GM08714 (cell line): Measurements from ENCODE around the gene EPN2.
"Not testable (repeated sequence)": the region's sequence is repeated elsewhere in the genome, so short reads cannot be mapped to it uniquely, and the experiment has no call there.

Source experiments
- H3K4me3 ChIP-seq: fragments of 200-500 bp; sonication (Bioruptor generic); 2 replicates; pipeline ENCODE4 v1.5.1; 2014; ENCODE audit warnings: mild to moderate bottlenecking, low read length, inconsistent platforms
- ZNF274 ChIP-seq: IDR thresholded peaks from 2 replicates; pipeline ENCODE4 v1.6.1; 2012; ENCODE audit warnings: mild to moderate bottlenecking, low read depth, low read length

EPN2 gene

DNA sequence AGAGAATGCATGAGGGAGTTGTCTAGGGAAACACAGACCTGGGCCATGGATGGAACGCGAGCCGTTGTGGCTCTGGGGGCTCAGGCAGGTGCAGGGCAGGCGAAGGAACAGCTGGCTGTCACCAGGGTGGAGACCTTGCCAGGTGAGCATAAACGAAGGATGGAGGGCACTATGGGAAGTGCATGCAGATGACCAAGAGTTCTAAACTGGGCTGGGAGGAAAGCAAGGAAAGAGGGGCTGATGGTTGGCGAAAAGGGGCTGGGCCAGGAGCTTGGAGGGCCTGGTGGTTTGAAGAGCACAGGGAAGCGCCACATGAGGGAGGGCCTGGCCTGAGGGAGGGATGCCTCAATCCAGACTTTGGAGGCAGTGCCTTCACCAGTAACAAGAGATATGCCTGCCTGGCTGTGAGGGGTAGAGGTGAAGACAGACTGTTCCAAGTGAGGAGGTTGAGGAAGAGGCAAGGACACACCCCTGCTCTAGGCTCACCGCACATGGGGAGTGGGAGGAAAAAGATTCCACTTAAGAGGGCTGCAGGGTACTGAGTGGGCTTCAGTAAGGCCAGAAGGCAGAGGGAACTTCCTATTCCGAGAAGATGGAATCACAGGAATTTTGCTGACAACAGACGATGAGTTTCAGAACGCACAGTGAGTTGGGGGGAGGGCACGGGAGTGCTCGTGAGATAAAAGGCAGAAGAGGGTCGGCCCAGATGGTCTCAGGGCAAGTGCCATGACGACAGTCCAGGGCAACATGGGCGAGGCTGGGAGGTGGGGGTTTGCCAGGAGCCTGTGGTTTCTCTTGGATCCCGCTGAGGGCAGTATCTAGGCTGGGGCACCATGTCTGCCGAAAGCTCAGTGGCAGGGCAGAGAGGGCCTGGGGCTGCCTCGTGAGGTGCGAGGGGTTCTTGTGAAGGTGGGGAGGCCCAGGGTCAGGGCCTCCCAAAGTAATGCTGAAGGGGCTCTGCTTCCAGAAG lies 104.8 kb downstream of the EPN2 start:
- TF ChIP-seq ZNF274, result no peak
- H3K4me3 ChIP-seq, result no peak overlapping the region

DNA sequence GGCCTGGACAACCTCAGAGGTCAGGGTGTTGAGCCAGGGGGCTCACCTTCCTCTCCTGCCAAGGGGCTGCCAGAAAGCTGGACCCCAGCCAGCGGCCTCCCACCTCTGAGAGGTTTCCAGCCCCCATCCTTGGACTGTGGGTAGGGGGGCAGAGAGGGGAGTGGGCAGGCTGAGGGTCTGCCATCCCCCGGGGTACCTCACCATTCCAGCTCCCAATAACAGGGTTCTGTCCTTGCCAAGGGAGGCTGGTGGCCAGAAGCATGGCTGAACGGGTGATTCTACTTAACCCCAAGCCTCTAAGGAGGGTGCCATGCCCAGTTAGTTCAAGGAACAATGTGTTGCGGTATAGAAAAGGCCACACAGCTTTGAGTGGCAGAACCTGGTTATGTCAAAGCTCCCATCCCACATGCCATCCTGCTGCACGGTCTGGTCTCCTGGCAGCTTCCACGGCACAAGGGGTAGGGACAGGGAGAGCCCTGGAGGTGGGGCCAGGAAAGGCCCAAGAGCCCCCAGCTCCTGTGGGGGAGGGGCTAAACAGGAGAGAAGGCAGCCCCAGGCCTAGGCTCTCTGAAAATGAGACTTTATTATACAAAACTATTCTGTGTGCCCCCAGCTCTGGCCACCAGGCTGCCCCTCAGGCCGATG lies 105.6 kb downstream of the EPN2 start:
- H3K4me3 ChIP-seq, result no peak overlapping the region
- TF ChIP-seq ZNF274, result no peak

DNA sequence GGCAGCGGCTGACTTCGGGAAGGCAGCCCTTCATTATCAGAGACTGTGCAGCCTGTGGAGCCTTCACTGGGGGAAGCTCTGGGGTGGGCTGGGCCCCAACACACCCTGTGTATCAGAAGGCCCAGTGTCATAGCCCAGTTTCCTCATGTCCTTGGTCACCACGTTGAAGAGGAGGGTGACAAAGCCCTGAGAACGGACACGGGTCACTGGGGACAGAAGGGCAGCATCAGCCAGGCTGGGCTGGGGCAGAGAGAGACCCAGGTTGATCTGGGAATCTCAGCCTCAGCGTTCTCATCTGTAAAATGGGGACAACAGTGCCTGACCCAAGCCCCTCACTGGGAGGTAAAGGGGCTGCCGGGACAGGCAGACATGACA lies 106.1 kb downstream of the EPN2 start:
- no peak overlapping the region for H3K4me3 ChIP-seq
- no peak for TF ChIP-seq ZNF274

GRCh38 chr17:19343671-19344151 lies 106.5 kb downstream of the EPN2 start:
- H3K4me3 ChIP-seq, result no peak overlapping the region
- TF ChIP-seq ZNF274, result no peak

DNA sequence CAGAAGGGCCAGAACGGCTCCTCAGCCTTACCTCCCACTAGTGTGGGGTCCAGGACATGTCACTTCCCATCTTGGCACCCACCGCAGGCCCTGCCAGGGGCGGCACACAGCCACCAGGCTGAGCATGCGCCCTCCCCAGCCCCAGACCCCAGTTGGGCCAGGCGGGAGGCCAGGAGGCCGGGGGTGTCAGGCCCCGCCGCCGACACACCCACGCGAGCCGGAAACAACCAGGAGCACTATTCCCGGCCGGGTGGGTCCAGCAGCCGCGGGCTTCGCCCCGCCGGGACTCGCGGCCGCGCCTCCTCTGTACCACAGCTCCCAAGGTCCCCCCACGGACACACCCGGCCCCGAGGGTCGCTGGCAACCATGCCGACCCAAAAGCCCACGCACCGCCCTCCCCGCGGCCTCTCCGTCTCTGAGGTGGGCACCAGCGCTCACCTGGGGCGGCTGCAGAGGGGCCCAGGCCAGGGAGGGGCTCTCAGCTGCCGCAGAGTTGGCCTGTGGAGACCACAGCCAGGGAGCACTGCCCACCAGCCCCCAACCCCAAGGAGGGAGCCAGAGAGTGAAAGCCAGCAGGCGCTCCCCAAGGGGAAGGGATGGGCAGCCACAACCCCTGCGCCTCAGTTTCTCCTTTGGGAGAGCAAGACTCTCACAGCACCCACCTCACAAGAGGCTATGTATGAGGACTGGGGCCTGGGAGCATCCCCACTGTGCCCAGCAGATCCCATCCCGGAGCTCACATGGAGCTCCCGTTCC lies 107.3 kb downstream of the EPN2 start:
- no peak overlapping the region for H3K4me3 ChIP-seq
- no peak for TF ChIP-seq ZNF274

GRCh38 chr17:19345067-19345460 lies 107.9 kb downstream of the EPN2 start:
- no peak for TF ChIP-seq ZNF274
- no peak overlapping the region for H3K4me3 ChIP-seq

GRCh38 chr17:19345486-19346350 lies 108.6 kb downstream of the EPN2 start:
- no peak for TF ChIP-seq ZNF274
- H3K4me3 ChIP-seq, result no peak overlapping the region

DNA sequence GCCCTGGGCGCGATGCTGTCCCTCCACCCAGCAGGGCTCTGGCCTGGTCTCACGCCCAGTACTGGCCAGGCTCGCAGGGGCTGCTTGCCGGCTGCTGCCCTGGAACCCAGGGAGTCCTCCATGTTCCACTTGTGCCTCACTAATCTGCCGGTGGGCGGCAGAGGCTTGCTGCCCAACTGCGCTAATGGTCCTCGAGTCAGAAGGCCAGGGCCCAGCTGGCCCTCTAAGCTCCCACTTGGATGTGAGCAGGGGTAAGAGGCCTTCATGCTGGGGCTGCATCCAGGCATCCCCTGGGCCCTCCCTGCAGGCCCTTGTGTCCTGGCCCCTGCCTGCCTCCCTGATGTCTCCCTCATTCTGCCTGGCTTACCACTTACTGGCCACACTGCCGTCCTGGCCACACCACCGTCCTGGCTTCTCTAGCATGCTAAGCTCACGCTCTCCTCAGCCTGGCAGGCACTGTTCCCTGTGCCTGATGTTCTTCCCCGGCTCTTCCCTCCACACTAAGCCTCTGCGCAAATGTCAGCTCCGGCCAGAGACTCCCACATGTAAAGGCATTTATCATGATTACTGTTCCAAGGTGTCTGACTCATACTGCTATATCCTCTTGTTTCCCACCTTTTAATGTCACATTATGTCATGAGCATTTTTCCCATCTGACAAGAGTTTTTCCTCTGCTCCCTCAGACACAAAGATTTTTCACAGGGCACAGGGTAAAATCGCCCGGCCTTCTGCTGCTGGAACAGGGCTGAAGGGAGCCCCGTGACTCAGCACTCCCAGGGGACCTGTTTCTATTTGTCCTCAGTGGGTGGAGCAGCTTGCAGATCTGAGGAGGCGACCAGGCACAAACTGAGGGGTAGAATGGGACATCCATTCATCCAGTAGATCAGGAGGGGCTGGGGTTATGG lies 109.4 kb downstream of the EPN2 start:
- TF ChIP-seq ZNF274, result no peak
- H3K4me3 ChIP-seq, result no peak overlapping the region

DNA sequence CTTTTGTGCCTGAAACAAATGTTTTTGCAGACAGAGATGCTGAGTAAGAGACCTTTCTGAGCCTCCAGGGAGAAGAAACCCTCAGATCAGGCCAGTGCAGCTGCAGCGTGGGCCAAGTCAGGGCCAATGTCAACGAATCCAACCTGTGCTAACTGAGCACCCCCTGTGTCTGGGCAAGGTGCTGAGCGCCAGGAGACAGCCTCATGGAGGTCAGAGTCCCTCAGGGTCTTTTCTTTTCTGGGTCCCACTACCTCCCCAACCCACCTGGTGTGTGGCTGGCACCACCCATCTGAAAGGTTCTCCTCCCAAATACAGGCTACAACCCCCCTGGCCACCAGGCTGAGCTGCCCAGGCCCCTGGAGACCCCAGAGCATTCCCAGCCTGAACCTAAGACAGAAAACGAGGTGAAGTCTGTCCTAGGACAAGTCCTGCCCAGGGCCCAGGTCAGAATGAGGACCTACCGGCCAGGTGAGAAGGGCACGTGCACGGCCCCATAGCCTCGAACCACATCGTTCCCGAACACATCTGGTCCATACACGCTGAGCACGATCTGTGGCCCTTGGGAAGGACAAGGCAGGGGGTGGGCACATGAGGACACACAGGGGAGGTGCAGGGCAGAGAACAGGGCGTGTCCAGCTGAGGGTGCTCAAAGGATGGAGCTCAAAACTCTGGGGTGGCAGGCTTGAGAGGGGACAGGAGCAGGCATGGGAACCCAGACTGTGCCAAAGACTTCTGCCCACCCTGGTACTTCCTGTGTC lies 110.3 kb downstream of the EPN2 start:
- TF ChIP-seq ZNF274, result no peak

DNA sequence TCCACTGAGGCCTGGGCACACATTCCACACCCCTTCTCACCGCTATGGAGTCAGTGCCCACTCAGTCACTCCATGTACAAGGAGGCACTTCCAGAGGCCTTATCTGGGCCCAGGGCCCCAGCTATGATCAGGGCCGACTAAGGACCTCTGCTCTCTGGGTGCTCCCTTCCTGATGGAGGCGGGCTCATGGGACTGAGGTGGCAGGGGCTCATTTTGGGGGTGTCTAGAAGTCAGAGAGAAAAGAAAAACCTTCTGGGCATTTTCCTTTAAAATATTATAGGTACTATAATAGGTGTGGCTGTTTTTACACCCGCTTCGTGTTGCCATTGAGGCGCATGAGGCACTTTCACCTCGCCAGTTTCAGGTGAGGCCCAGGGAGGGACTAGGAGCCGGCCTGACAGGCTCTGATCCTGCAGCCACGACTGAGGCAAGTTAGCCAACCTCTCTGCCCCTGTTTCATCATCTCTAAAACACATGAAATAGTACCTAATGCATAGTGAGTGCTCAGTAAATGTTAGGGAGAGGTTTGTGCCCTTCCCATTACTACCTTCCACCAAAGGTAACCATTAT lies 111.0 kb downstream of the EPN2 start:
- H3K4me3 ChIP-seq, result no peak overlapping the region
- no peak for TF ChIP-seq ZNF274

More for the DNA sequence above, 110.3 kb downstream of the EPN2 start:
- H3K4me3 ChIP-seq, result no peak overlapping the region

DNA sequence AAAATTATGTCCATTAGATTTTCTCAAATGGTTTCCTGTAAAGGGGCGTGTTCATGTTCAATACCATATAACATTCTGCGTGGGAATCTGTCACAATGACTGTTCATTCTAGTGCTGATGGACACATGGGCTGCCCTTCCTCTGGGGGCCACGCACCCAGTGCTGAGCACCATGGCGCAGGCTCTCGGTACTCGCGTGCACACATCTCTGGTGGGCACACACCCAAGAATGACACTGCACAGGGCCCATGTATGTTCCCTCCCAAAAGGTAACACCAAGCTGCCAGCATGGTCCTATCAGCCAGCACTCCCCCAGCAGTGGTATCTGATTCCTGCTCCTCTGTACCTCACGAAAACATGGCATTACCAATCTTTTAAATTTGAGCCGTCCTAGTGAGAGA lies 111.6 kb downstream of the EPN2 start:
- TF ChIP-seq ZNF274, result no peak
- H3K4me3 ChIP-seq, result no peak overlapping the region

- H3K4me3 ChIP-seq, result not testable (repeated sequence)
Measured at GRCh38 chr17:19353401-19353800, 116.2 kb downstream of the EPN2 start.
